Liver (tissue), 9 donors: Measurements from ENCODE around the gene DYSF. TPM values are rescaled to one million over a fixed set of nuclear protein-coding genes. Genes with fewer than 3 reads are reported as not detected.
A peak's percentile ranks its signal among the peaks of the same experiment; 100 is the strongest.

Experiments used
- DNase-seq: peaks from one replicate; pipeline ENCODE4 v3.0.0-alpha.2; 2017; ENCODE audit warnings: low spot score
- H3K27ac ChIP-seq, 2 donors: one replicate each; pipeline ENCODE4 v1.7.0; 2013; ENCODE audit warnings: inconsistent platforms in 2 of 2, low read length in 2 of 2, control low read depth in 1 of 2, low read depth in 1 of 2, mild to moderate bottlenecking in 1 of 2
- H3K27me3 ChIP-seq, 4 donors: one replicate each; pipeline versions ENCODE4 v1.6.1 to v1.7.0; 2013; ENCODE audit warnings: low read length in 3 of 4, inconsistent platforms in 1 of 4, mild to moderate bottlenecking in 1 of 4, moderate library complexity in 1 of 4; ENCODE audit not compliant: control insufficient read depth in 4 of 4, insufficient read depth in 4 of 4
- H3K36me3 ChIP-seq, 4 donors: one replicate each; pipeline versions ENCODE4 v1.6.1 to v1.7.0; 2013; ENCODE audit warnings: low read length in 3 of 4, mild to moderate bottlenecking in 3 of 4, low read depth in 1 of 4, moderate library complexity in 1 of 4; ENCODE audit not compliant: control insufficient read depth in 4 of 4, insufficient read depth in 3 of 4
- H3K4me1 ChIP-seq, 4 donors: one replicate each; pipeline versions ENCODE4 v1.6.1 to v1.7.0; 2013; ENCODE audit warnings: low read length in 3 of 4, mild to moderate bottlenecking in 3 of 4, moderate library complexity in 1 of 4; ENCODE audit not compliant: control insufficient read depth in 4 of 4, insufficient read depth in 4 of 4
- H3K4me3 ChIP-seq, 3 donors: one replicate each; pipeline versions ENCODE4 v1.6.1 to v1.7.0; 2013; ENCODE audit warnings: low read length in 3 of 3, control low read depth in 1 of 3, low read depth in 1 of 3, mild to moderate bottlenecking in 1 of 3
- H3K9ac ChIP-seq, 2 donors: one replicate each; pipeline ENCODE4 v1.7.0; 2013; ENCODE audit warnings: low read length in 2 of 2, mild to moderate bottlenecking in 2 of 2, moderate library complexity in 2 of 2, control low read depth in 1 of 2, low read depth in 1 of 2
- H3K9me3 ChIP-seq, 4 donors: one replicate each; pipeline versions ENCODE4 v1.6.1 to v1.7.0; 2013; ENCODE audit warnings: low read length in 3 of 4; ENCODE audit not compliant: control insufficient read depth in 4 of 4
- ATF3 ChIP-seq: IDR thresholded peaks from 2 replicates; pipeline ENCODE4 v1.6.1; 2016; ENCODE audit warnings: antibody characterized with exemption
- FOXA2 ChIP-seq: IDR thresholded peaks from 2 replicates; pipeline ENCODE4 v1.6.1; 2016; ENCODE audit warnings: antibody characterized with exemption
- GABPA ChIP-seq, 2 donors: IDR thresholded peaks in 1 of 2; conservative IDR thresholded peaks in 1 of 2; 2 replicates each; pipeline ENCODE4 v1.6.1; 2016; ENCODE audit warnings: antibody characterized with exemption in 2 of 2, mild to moderate bottlenecking in 1 of 2, moderate library complexity in 1 of 2
- HNF4A ChIP-seq, 2 donors: conservative IDR thresholded peaks; 2 replicates each; pipeline ENCODE4 v1.6.1; 2016; ENCODE audit warnings: antibody characterized with exemption in 2 of 2, mild to moderate bottlenecking in 2 of 2
- HNF4G ChIP-seq: IDR thresholded peaks from 2 replicates; pipeline ENCODE4 v1.6.1; 2016; ENCODE audit warnings: antibody characterized with exemption
- NR2F2 ChIP-seq: IDR thresholded peaks from 2 replicates; pipeline ENCODE4 v1.6.1; 2016; ENCODE audit warnings: antibody characterized with exemption
- RAD21 ChIP-seq, 2 donors: IDR thresholded peaks; 2 replicates each; pipeline ENCODE4 v1.6.1; 2016; ENCODE audit warnings: antibody characterized with exemption in 2 of 2, mild to moderate bottlenecking in 2 of 2
- RXRA ChIP-seq, 2 donors: IDR thresholded peaks; 2 replicates each; pipeline ENCODE4 v1.6.1; 2017 to 2018; ENCODE audit warnings: antibody characterized with exemption in 2 of 2, mild to moderate bottlenecking in 1 of 2
- TAF1 ChIP-seq: conservative IDR thresholded peaks from 2 replicates; pipeline ENCODE4 v1.6.1; 2016; ENCODE audit warnings: antibody characterized with exemption, mild to moderate bottlenecking
- ZBTB33 ChIP-seq: IDR thresholded peaks from 2 replicates; pipeline ENCODE4 v1.6.1; 2016; ENCODE audit warnings: antibody characterized with exemption
- WGBS: extraction: QIAGEN DNeasy Blood & Tissue Kit; methylation state at CpG from one replicate; pipeline ENCODE4 v1.1.7; 2013; 5-methylcytosine and 5-hydroxymethylcytosine counted together
- polyA plus RNA-seq, 2 donors: library from polyadenylated mRNA; stranded (reverse) in 1 of 2; unstranded in 1 of 2; fragments of 200-250 nt in 1 of 2; fragments of >200 nt in 1 of 2; fragmentation: Nextera tagmentation in 1 of 2; extraction: Ambion mirVana in 1 of 2; gene quantifications; one replicate each; pipeline versions ENCODE4 v1.2.1 to v1.2.3, GENCODE V29; 2013 to 2015
- total RNA-seq, 2 donors: library from RNA; depleted of rRNA; stranded (reverse); fragments of >200 nt; gene quantifications; one replicate each; pipeline ENCODE4 v1.2.3, GENCODE V29; 2014
- donor health status: healthy.
- donor health status: healthy.
- donor health status: healthy.
- donor health status: healthy.
- donor health status: healthy.

Gene DYSF
- total and polyA plus RNA-seq, 4 donors, result 8.5 to 20.8 (median 13.6) TPM

GRCh38 chr2:71465961-71466300 is 12.6 kb downstream of the DYSF start:
- 35% methylated on average over 23 of the region's 23 CpGs for WGBS
- Histone ChIP-seq H3K27ac (peak overlapping the region; percentile 69 to 71), H3K4me1 (peaks cover 2 to 29% (median 19%) of the 10 kb centered on the region in 4 donors)

GRCh38 chr2:71466301-71467179 is 13.2 kb downstream of the DYSF start:
- no peaks in the 10 kb centered on the region for H3K27me3 ChIP-seq

More at GRCh38 chr2:71465961-71466300, 12.6 kb downstream of the DYSF start:
- no peaks in the 10 kb centered on the region for H3K36me3 ChIP-seq
- H3K27me3 ChIP-seq, result no peaks in the 10 kb centered on the region
- H3K9ac ChIP-seq, result peak overlapping the region in 1 of 2 donors; percentile 79
- no peak for DNase-seq
- no peaks in the 10 kb centered on the region for H3K9me3 ChIP-seq
- H3K4me3 ChIP-seq, result peak overlapping the region; percentile 68 to 79 (median 77)
- no peak for TF ChIP-seq FOXA2
- TF ChIP-seq NR2F2, result no peak
- no peak for TF ChIP-seq TAF1
- no peak for TF ChIP-seq HNF4G
- no peak for TF ChIP-seq RXRA (IDR thresholded peaks at IDR 0.05)

GRCh38 chr2:71467180-71467815 is 13.9 kb downstream of the DYSF start:
- H3K9me3 ChIP-seq, result no peaks in the 10 kb centered on the region
- H3K36me3 ChIP-seq, result no peaks in the 10 kb centered on the region
- peak overlapping the region; percentile 68 to 79 (median 77) for H3K4me3 ChIP-seq
- WGBS, result 22% methylated on average over 7 of the region's 7 CpGs
- H3K27me3 ChIP-seq, result no peaks in the 10 kb centered on the region
- H3K4me1 ChIP-seq, result peaks cover 0 to 21% (median 13%) of the 10 kb centered on the region in 4 donors
- TF ChIP-seq RXRA (IDR thresholded peaks at IDR 0.05) (no peak), FOXA2 (no peak), ZBTB33 (no peak), RAD21 (IDR thresholded peaks at IDR 0.05) (peak in 1 of 2 donors; percentile 51), HNF4A (conservative IDR thresholded peaks at IDR 0.05) (no peak), GABPA (IDR thresholded peaks at IDR 0.05 in 1 of 2, conservative IDR thresholded peaks at IDR 0.05 in 1 of 2) (no peak)
- DNase-seq, result no peak
- H3K27ac ChIP-seq, result peak overlapping the region; percentile 69 to 71
- H3K9ac ChIP-seq, result peak overlapping the region in 1 of 2 donors; percentile 79

More at GRCh38 chr2:71466301-71467179, 13.2 kb downstream of the DYSF start:
- no peaks in the 10 kb centered on the region for H3K36me3 ChIP-seq
- 1% methylated on average over 78 of the region's 78 CpGs for WGBS
- H3K27ac ChIP-seq, result peak overlapping the region; percentile 69 to 71
- H3K4me1 ChIP-seq, result peaks cover 2 to 23% (median 14%) of the 10 kb centered on the region in 4 donors
- peak overlapping the region; percentile 68 to 79 (median 77) for H3K4me3 ChIP-seq
- TF ChIP-seq TAF1 (no peak), ATF3 (no peak), HNF4G (no peak), FOXA2 (no peak), RAD21 (IDR thresholded peaks at IDR 0.05) (peak in 1 of 2 donors; percentile 33), ZBTB33 (no peak)
- peak overlapping the region in 1 of 2 donors; percentile 79 for H3K9ac ChIP-seq
- peak; percentile 47 for DNase-seq
- no peaks in the 10 kb centered on the region for H3K9me3 ChIP-seq
